Omental fat pad (tissue), 4 donors: ENCODE data around the gene GPC6. TPM values are rescaled to one million over a fixed set of nuclear protein-coding genes. Genes with fewer than 3 reads are reported as not detected.

ENCODE experiments used
- ATAC-seq: fragments of 150-250 bp; one replicate; pipeline ENCODE4 v1.9.1; 2016; ENCODE audit warnings: mild to moderate bottlenecking, moderate library complexity; ENCODE audit not compliant: low FRiP score
- DNase-seq: peaks from one replicate; pipeline ENCODE4 v3.0.0-alpha.2; 2019; ENCODE audit warnings: low spot score
- total RNA-seq, 4 donors: library from RNA; depleted of rRNA; stranded (reverse); fragments of >200 nt; gene quantifications; one replicate each; pipeline ENCODE4 v1.1.0, GENCODE V29; 2016
- TF ChIP-seq, protein P1 (sequence below), 3 donors: fragments of 450-650 bp; IDR thresholded peaks; one replicate each; pipeline ENCODE4 v1.5.1; 2016 to 2017; ENCODE audit warnings: antibody characterized with exemption in 3 of 3, mild to moderate bottlenecking in 3 of 3, moderate library complexity in 2 of 3

The GPC6 gene
- total RNA-seq, 4 donors from 2014 or later: 9.2 to 24.4 (median 16.4) TPM

DNA sequence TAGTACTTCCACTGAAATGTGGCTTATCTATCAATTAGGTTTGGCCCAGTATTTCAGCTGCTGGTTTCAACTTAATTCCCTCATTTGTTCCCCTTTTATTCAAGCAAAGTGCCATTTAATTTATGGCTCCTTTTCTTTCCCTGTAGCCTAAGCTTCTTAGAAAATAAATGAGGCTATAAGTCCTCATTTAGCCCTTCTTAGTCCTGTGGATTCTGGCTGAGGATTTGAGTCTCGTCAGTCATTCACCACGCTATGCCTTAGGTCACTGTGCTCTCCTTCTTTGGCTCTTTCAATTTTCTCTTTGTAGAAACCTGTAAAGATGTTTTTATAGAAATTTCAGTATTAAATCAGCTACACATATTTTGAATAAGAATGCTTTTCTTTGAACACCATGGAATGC, 579.1 kb downstream of the GPC6 start:
- ATAC-seq: no peak
- no peak for DNase-seq
- TF ChIP-seq, protein P1, sequence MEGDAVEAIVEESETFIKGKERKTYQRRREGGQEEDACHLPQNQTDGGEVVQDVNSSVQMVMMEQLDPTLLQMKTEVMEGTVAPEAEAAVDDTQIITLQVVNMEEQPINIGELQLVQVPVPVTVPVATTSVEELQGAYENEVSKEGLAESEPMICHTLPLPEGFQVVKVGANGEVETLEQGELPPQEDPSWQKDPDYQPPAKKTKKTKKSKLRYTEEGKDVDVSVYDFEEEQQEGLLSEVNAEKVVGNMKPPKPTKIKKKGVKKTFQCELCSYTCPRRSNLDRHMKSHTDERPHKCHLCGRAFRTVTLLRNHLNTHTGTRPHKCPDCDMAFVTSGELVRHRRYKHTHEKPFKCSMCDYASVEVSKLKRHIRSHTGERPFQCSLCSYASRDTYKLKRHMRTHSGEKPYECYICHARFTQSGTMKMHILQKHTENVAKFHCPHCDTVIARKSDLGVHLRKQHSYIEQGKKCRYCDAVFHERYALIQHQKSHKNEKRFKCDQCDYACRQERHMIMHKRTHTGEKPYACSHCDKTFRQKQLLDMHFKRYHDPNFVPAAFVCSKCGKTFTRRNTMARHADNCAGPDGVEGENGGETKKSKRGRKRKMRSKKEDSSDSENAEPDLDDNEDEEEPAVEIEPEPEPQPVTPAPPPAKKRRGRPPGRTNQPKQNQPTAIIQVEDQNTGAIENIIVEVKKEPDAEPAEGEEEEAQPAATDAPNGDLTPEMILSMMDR (IDR thresholded peaks at IDR 0.05): no peak

DNA sequence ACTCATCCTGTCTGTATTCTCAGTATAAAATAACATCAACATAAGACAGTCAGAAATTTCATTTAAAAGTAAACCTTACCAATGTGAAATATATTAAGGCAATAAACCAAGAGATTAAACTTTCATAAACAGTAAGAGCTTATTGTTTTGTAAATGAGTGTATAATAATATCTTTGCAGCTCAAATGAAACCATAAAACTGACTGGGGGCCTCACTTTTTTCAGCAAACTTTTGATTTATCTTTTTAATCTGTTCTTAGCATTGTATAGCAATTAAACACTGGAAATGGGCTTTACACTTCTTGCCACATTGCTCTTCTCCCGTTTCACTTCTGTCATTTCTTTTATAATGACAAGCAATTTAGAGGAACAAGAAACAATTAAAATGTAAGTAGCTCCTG, 580.3 kb downstream of the GPC6 start:
- TF ChIP-seq, protein P1 (IDR thresholded peaks at IDR 0.05): no peak
- DNase-seq: no peak
- no peak for ATAC-seq

DNA sequence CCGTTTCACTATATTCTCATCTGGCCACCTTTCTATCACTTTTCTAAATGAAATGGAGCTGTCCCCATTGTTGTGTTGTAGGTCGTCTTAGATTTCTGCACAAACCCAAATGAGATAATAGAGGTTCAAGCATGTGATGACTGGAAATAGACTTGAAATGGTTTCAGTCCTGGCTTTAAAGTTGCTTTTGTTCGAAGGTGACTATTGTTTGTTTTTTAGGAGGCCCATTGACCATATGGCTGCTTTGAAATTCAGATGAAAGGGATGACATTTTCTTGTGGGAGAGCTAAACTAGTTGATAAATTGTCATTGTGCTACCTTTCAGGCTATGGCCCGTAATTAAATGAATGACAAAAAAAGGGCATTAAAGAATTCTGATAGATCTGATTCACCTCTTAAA, 583.7 kb downstream of the GPC6 start:
- ATAC-seq (no peak), DNase-seq (no peak)
- TF ChIP-seq, protein P1 (IDR thresholded peaks at IDR 0.05): no peak

DNA sequence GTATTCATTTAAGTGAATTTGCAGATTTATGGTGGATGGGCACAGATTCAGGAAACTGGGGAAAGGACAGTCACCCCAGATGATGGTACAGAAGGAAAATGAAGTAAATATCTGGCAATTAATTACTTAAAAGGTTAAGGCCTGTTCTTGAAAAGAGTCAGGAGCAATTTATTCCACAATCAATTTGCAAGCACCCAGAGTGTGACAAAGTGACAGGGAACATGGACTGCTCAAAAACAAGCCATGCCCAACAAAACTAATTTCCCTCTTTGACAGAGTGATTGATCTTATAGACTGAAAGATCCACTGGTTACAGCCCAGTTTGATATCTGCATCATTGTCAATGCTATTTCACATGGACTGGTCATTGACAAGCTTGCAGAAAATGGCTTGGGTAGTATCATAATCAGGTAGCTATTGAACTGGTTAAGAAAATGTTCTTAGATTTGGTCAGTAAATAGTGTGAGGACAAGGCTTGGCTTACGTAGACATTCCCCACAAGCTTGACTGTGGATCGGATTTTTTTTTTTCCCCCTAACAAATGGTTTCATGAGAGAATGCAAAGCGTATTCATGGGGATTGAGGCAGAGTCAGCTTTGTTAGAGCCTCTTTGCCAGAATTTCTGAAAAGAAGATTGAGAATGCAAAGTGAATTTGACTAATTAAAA, 584.6 kb downstream of the GPC6 start:
- no peak for DNase-seq
- no peak for ATAC-seq
- TF ChIP-seq, protein P1 (IDR thresholded peaks at IDR 0.05): no peak

DNA sequence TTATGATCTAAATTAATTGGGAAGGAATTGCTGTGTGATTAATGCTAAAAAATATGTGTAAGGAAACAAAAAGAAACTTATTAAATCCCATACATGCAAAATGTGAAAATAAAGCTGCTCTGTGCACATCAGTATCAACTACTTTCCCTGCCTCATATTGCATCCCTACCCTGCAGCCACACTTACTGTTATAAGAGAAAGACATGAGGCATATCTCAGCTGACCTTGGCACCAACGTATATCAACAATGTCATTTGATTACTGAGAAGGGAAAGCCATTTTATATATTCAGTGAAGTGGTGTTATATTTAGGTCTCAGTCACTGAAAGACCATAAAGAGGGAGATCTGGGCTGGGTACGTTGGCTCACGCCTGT, 585.1 kb downstream of the GPC6 start:
- TF ChIP-seq, protein P1 (IDR thresholded peaks at IDR 0.05): no peak
- no peak for ATAC-seq
- no peak for DNase-seq

DNA sequence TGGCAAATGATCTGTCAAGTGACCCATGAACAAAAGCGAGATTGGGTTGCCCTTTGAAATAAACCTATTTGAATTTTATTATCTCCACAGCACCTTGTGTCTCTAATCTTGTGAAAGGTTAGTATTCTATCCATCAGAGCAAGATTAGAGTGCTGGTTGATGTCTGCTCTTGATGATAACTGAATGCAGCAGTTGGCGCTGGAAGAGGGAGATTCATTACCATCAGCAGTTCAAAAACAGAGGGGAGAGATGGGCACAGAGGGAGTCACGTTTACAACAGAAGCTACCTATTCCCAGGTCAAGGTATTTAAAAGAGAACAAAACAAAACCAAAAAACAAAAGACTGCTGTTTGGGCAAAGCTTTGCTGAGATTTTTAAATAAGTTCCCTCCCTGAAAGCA, 588.1 kb downstream of the GPC6 start:
- ATAC-seq (no peak), DNase-seq (no peak)
- TF ChIP-seq, protein P1 (IDR thresholded peaks at IDR 0.05): no peak

DNA sequence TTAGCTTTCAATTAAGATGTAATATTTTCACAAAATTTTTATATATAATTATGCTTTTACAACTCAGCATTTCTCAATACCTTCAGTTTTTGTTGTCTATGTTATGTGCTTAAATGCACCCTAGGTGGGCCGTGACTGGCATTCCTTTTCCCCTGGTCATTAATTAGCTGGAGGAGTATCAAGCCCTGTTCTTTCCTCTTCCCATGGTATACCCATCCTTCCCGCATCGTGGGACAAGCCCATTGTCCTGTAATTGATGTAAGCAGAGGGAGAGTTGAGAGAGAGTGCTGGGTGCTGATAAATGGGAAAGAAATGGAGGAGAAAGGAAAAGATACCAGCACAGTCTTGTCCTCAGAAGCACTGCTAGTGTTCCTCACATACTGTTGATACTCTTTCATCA, 591.7 kb downstream of the GPC6 start:
- no peak for ATAC-seq
- TF ChIP-seq, protein P1 (IDR thresholded peaks at IDR 0.05): no peak
- no peak for DNase-seq
